ENCODE data around the gene ZBTB2. TPM values are rescaled to one million over a fixed set of nuclear protein-coding genes. Genes with fewer than 3 reads are reported as not detected.
"Not testable (repeated sequence)": the region's sequence is repeated elsewhere in the genome, so short reads cannot be mapped to it uniquely, and the experiment has no call there.

ZBTB2 gene
- total RNA-seq, 4 donors from 2014 or later = 2.4 to 9.6 (median 7.6) TPM

GRCh38 chr6:151359486-151359885, 31.9 kb downstream of the ZBTB2 start:
- Histone ChIP-seq H3K9me3 (no peaks in the 10 kb centered on the region), H3K27ac (no peak overlapping the region), H3K36me3 (no peaks in the 10 kb centered on the region), H3K27me3 (no peaks in the 10 kb centered on the region), H3K4me3 (no peak overlapping the region), H3K4me1 (no peaks in the 10 kb centered on the region)
- 78 to 95% methylated on average over 5 of the region's 5 CpGs for WGBS, 2 donors (ENCODE audit: low coverage in 1 of 2)
- no peak for DNase-seq
- in situ Hi-C loops (cut with MboI; ENCODE audit: low pct_ligation_motif_present in 1 of 4, low pct_unique_long_range_greater_than_20kb in 1 of 4, low sequenced_read_pairs in 3 of 4) (no loop called here), intact Hi-C loops (cut with DNase I; ENCODE audit: low total_unique reads) (no loop called here)
- TF ChIP-seq CTCF (IDR thresholded peaks at IDR 0.05) (no peak), EP300 (IDR thresholded peaks at IDR 0.05; ENCODE audit: low read depth) (no peak), POLR2A (IDR thresholded peaks at IDR 0.05) (no peak), POLR2AphosphoS5 (IDR thresholded peaks at IDR 0.05) (no peak)

GRCh38 chr6:151358475-151358874, 32.9 kb downstream of the ZBTB2 start:
- TF ChIP-seq EP300 (IDR thresholded peaks at IDR 0.05; ENCODE audit: low read depth) (no peak), POLR2A (IDR thresholded peaks at IDR 0.05) (no peak), POLR2AphosphoS5 (IDR thresholded peaks at IDR 0.05) (no peak), CTCF (IDR thresholded peaks at IDR 0.05) (no peak)
- intact Hi-C loops (cut with DNase I; ENCODE audit: low total_unique reads) (no loop called here), in situ Hi-C loops (cut with MboI; ENCODE audit: low pct_ligation_motif_present in 1 of 4, low pct_unique_long_range_greater_than_20kb in 1 of 4, low sequenced_read_pairs in 3 of 4) (no loop called here)
- H3K4me1 ChIP-seq = no peaks in the 10 kb centered on the region
- no peak overlapping the region for H3K27ac ChIP-seq
- H3K4me3 ChIP-seq = no peak overlapping the region
- 92 to 100% methylated on average over 1 to 3 of the region's 3 CpGs for WGBS, 2 donors (ENCODE audit: low coverage in 1 of 2)
- no peaks in the 10 kb centered on the region for H3K36me3 ChIP-seq
- no peak for DNase-seq
- no peaks in the 10 kb centered on the region for H3K27me3 ChIP-seq
- H3K9me3 ChIP-seq = no peaks in the 10 kb centered on the region

GRCh38 chr6:151357758-151358436, 33.5 kb downstream of the ZBTB2 start:
- H3K36me3 ChIP-seq = no peaks in the 10 kb centered on the region
- intact Hi-C loops (cut with DNase I; ENCODE audit: low total_unique reads) = no loop called here
- no peak for TF ChIP-seq POLR2A (IDR thresholded peaks at IDR 0.05)
- no peak for TF ChIP-seq CTCF (IDR thresholded peaks at IDR 0.05)
- no peak for TF ChIP-seq POLR2AphosphoS5 (IDR thresholded peaks at IDR 0.05)
- TF ChIP-seq EP300 (IDR thresholded peaks at IDR 0.05; ENCODE audit: low read depth) = no peak
- no peaks in the 10 kb centered on the region for H3K9me3 ChIP-seq
- H3K27me3 ChIP-seq = no peaks in the 10 kb centered on the region
- H3K4me1 ChIP-seq = no peaks in the 10 kb centered on the region
- H3K27ac ChIP-seq = no peak overlapping the region
- no peak overlapping the region for H3K4me3 ChIP-seq
- in situ Hi-C loops (cut with MboI; ENCODE audit: low pct_ligation_motif_present in 1 of 4, low pct_unique_long_range_greater_than_20kb in 1 of 4, low sequenced_read_pairs in 3 of 4) = no loop called here
- WGBS, 2 donors (ENCODE audit: low coverage in 1 of 2) = 76 to 82% methylated on average over 5 to 6 of the region's 6 CpGs
- no peak for DNase-seq

- H3K36me3 ChIP-seq; H3K9me3 ChIP-seq; DNase-seq; H3K4me1 ChIP-seq; H3K27me3 ChIP-seq; intact Hi-C loops (cut with DNase I; ENCODE audit: low total_unique reads); in situ Hi-C loops (cut with MboI; ENCODE audit: low pct_ligation_motif_present in 1 of 4, low pct_unique_long_range_greater_than_20kb in 1 of 4, low sequenced_read_pairs in 3 of 4); H3K4me3 ChIP-seq: not testable (repeated sequence)
- peak overlapping the region in 1 of 4 donors; percentile 31 for H3K27ac ChIP-seq
- 93 to 100% methylated on average over 6 of the region's 6 CpGs for WGBS, 2 donors (ENCODE audit: low coverage in 1 of 2)
Measured at GRCh38 chr6:151356983-151357382, 34.4 kb downstream of the ZBTB2 start.

- TF ChIP-seq POLR2AphosphoS5 (IDR thresholded peaks at IDR 0.05) (no peak), EP300 (IDR thresholded peaks at IDR 0.05; ENCODE audit: low read depth) (no peak), CTCF (IDR thresholded peaks at IDR 0.05) (no peak), POLR2A (IDR thresholded peaks at IDR 0.05) (no peak)
- no peak for DNase-seq
- 94 to 96% methylated on average over 10 of the region's 10 CpGs for WGBS, 2 donors (ENCODE audit: low coverage in 1 of 2)
- H3K4me1 ChIP-seq = no peaks in the 10 kb centered on the region
- H3K36me3 ChIP-seq = no peaks in the 10 kb centered on the region
- H3K27ac ChIP-seq = no peak overlapping the region
- no peaks in the 10 kb centered on the region for H3K27me3 ChIP-seq
- no peaks in the 10 kb centered on the region for H3K9me3 ChIP-seq
- no peak overlapping the region for H3K4me3 ChIP-seq
- in situ Hi-C loops (cut with MboI; ENCODE audit: low pct_ligation_motif_present in 1 of 4, low pct_unique_long_range_greater_than_20kb in 1 of 4, low sequenced_read_pairs in 3 of 4) (no loop called here), intact Hi-C loops (cut with DNase I; ENCODE audit: low total_unique reads) (no loop called here)
Measured at GRCh38 chr6:151353795-151354194, 37.6 kb downstream of the ZBTB2 start.

All from transverse colon (tissue), 4 donors.